ENCODE results near the gene HOXA5.
A peak's percentile ranks its signal among the peaks of the same experiment; 100 is the strongest.

The HOXA5 gene

DNA sequence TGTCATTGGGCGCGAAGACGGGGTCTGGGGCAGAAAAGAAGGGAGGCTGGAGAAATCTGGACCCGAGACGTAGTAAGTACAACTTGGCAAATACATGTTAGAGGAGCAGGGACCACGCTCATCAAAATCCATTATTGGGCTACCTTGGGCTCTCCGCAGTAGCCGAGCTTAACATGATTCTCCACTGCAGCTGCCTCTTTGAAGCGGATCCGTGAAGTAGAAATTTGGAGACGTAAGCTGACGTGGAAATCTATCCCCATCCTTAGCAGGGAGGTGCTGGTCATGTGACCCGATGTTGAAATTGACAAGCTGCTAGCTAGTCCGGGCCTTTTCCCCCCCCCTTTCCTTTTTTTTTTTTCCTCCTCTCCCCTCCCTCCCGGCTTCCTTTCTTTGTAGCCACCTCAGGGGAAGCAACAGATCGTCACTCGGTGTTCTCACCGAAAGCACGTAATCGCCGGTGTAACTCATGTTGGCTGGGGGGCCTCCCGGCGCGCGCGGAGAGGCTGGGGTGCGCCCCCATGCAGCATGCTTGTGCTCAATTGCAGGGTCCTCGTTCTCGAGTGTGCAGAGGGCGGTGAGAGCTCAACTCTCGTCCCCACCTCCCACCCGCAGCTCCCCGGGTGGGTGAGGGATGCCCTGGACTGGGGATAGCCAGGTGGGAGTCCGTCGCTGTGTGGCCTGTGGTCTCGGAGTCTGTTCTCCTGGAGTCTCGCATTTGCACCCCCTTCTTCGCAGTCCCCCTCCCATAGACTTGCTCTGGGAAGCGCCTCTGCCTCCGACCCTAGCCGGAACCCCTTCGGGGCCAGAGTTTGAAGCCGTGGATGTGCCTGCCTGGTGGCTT lies 41.8 kb upstream of the HOXA5 start, which contains the start of gene HOXA11:
HOXA11 (minus strand) TSS at position 220 of the 841 bp plus-strand sequence; CDS start at position 132, 88 bp downstream.
- Mint-ChIP-seq H3K27me3 (peaks cover 47% of the 10 kb centered on the region), H3K4me3 (peak within 1 kb of the TSS; percentile 80), H3K4me1 (ENCODE audit: low read depth) (peaks cover 53% of the 10 kb centered on the region), H3K36me3 (no peaks in the 10 kb centered on the region), H3K27ac (no peak within 1 kb of the TSS), H3K9me3 (ENCODE audit: low read depth) (no peaks in the 10 kb centered on the region)

- no peaks in the 10 kb centered on the region for H3K9me3 Mint-ChIP-seq (ENCODE audit: low read depth)
- H3K36me3 Mint-ChIP-seq: no peaks in the 10 kb centered on the region
- peaks cover 44% of the 10 kb centered on the region for H3K27me3 Mint-ChIP-seq
- H3K4me3 Mint-ChIP-seq: peak overlapping the region; percentile 80
- peaks cover 50% of the 10 kb centered on the region for H3K4me1 Mint-ChIP-seq (ENCODE audit: low read depth)
- H3K27ac Mint-ChIP-seq: no peak overlapping the region
These were observed 41.0 kb upstream of the HOXA5 start for GRCh38 chr7:27184337-27185012.

DNA sequence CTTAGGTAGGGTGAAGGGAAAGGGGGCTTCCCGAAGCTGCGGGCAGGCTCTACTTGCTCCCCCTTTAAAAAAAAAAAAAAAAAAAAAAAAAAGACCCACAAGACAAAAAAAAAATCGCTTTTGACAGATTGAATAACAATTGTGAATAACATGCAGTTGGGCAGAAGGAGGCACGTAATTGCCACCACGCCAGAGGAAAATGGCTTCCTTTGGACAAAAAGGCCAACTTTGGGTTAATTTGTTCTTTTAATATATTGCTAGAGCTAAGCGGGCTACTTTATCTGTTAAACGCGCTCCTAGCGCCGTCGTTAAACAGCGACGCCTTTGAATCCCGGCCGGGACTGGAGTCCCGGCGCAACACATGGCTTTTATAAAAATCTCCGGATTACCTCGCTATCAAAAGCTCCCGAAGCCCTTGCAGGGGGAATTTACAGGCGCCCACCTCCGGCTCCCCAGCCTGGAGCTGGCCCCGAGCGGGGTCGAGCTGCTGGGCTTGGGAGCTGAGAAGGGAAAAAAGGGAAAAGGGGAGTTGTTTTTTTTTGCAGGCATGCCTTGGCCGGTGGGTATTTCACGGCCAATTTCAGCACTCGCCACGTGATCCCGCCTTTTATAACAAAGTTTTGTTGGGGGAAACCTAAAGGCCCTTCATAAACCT lies 40.3 kb upstream of the HOXA5 start:
- no peaks in the 10 kb centered on the region for H3K9me3 Mint-ChIP-seq (ENCODE audit: low read depth)
- H3K27me3 Mint-ChIP-seq: peaks cover 51% of the 10 kb centered on the region
- no peak overlapping the region for H3K27ac Mint-ChIP-seq
- peak overlapping the region; percentile 56 for H3K4me3 Mint-ChIP-seq
- H3K4me1 Mint-ChIP-seq (ENCODE audit: low read depth): peaks cover 46% of the 10 kb centered on the region
- no peaks in the 10 kb centered on the region for H3K36me3 Mint-ChIP-seq

- no peak overlapping the region for H3K27ac Mint-ChIP-seq
- H3K27me3 Mint-ChIP-seq: peaks cover 49% of the 10 kb centered on the region
- H3K36me3 Mint-ChIP-seq: no peaks in the 10 kb centered on the region
- peaks cover 39% of the 10 kb centered on the region for H3K4me1 Mint-ChIP-seq (ENCODE audit: low read depth)
- H3K9me3 Mint-ChIP-seq (ENCODE audit: low read depth): no peaks in the 10 kb centered on the region
- H3K4me3 Mint-ChIP-seq: peak overlapping the region; percentile 10
These were observed 39.6 kb upstream of the HOXA5 start for GRCh38 chr7:27182861-27183681.

DNA sequence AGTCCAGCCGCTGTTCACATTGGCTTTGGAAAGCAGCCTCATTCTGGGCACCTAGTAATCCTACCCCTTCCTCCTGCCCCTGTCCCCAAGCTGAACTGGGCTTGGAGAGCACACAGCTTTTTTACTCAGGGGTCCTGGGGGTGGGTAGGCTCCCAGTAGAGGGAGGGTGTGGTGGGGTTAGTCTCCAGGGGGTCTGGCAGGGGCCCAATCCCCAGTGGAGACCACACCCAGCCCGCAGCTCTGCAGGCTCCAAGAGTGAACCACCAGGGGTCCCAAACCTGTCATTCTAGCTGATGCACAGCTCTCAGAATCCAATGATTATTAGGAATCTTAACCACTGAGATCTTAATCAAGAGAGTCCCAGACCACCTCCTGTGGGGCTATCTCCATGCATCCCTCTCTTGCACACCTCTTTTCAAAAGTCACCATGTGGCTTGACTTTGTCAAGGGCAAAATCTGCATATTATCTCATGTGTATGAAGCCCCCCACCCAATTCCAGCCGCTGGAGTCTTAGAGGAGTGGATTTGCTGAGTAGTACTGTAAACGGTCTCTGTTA lies 38.9 kb upstream of the HOXA5 start:
- no peaks in the 10 kb centered on the region for H3K36me3 Mint-ChIP-seq
- peaks cover 34% of the 10 kb centered on the region for H3K4me1 Mint-ChIP-seq (ENCODE audit: low read depth)
- no peak overlapping the region for H3K27ac Mint-ChIP-seq
- H3K9me3 Mint-ChIP-seq (ENCODE audit: low read depth): no peaks in the 10 kb centered on the region
- H3K4me3 Mint-ChIP-seq: no peak overlapping the region
- peaks cover 48% of the 10 kb centered on the region for H3K27me3 Mint-ChIP-seq

DNA sequence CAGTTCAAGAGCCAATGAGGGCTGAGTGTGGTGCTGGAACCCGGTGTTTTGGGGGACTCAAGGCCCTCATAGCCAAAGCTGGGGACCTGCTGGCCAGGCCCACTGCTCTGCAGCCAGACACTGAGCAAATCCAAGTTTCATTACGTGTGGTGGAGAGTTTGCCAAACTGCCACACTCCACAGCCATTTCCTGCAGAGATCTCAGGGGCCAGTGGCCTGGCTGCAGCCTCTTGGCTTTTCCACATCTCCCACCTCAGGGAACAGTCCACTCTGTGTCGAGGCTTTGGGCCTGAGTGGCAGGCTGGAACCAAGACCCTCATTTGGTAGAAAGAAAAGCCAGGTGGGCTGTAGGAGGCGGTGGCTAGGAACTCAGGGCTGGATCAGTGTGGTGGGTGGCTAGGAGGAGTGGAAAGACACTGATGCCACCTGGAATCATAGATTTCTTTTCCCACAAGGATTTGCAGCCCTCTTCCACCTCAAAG lies 38.4 kb upstream of the HOXA5 start:
- no peak overlapping the region for H3K4me3 Mint-ChIP-seq

DNA sequence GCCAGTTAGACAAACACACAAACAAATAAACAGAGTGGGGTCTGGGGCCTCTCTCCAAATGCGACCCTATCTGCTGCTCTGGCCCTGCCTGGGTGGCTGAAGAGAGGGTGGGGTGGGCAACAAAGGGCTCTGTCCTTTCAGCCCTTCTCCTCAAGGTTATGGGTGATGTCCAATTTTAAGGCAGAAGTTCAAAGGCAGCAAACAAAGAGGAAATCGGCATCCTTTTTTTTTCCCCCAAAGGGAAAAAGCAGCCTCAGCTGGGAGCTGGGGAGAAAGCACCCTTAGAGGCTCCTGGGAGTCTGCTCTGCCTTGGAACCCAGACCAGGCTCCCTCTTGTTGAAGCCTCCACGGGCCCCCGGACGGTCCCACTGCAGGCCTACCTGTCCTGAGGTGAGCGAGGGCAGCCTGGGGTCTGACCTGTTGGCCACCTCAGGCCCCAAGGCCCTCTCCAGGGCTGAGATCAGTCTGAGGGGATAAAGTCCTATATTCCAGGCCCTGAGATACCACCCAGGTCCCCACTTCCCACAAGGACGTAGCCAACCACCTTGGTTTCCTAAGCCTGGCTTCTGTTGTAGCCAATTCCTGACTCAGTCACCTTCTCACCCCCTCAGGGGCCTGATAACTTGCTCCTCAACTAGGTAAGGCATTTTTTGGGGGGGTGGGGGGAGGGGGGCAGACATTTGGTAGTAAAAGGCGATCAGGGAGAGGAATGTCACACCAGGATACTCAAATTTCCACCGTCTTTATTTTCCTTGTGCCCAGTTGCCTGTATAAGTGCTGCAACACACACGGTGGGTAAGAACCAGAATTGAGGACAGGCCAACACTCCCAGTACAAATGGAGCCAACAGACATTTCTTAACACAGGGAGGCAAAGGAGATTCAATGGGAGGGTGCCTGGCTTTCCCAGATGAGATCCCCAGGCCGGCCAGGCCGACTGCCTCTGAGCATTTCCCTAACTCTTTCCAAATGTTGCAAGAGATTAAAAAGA lies 37.2 kb upstream of the HOXA5 start:
- Mint-ChIP-seq H3K9me3 (ENCODE audit: low read depth) (no peaks in the 10 kb centered on the region), H3K4me1 (ENCODE audit: low read depth) (peaks cover 22% of the 10 kb centered on the region), H3K4me3 (peak overlapping the region; percentile 11), H3K27me3 (peaks cover 36% of the 10 kb centered on the region), H3K36me3 (no peaks in the 10 kb centered on the region), H3K27ac (no peak overlapping the region)

More for the DNA sequence above, 38.4 kb upstream of the HOXA5 start:
- peaks cover 44% of the 10 kb centered on the region for H3K27me3 Mint-ChIP-seq
- H3K36me3 Mint-ChIP-seq: no peaks in the 10 kb centered on the region
- H3K9me3 Mint-ChIP-seq (ENCODE audit: low read depth): no peaks in the 10 kb centered on the region
- H3K4me1 Mint-ChIP-seq (ENCODE audit: low read depth): peaks cover 30% of the 10 kb centered on the region
- H3K27ac Mint-ChIP-seq: no peak overlapping the region

DNA sequence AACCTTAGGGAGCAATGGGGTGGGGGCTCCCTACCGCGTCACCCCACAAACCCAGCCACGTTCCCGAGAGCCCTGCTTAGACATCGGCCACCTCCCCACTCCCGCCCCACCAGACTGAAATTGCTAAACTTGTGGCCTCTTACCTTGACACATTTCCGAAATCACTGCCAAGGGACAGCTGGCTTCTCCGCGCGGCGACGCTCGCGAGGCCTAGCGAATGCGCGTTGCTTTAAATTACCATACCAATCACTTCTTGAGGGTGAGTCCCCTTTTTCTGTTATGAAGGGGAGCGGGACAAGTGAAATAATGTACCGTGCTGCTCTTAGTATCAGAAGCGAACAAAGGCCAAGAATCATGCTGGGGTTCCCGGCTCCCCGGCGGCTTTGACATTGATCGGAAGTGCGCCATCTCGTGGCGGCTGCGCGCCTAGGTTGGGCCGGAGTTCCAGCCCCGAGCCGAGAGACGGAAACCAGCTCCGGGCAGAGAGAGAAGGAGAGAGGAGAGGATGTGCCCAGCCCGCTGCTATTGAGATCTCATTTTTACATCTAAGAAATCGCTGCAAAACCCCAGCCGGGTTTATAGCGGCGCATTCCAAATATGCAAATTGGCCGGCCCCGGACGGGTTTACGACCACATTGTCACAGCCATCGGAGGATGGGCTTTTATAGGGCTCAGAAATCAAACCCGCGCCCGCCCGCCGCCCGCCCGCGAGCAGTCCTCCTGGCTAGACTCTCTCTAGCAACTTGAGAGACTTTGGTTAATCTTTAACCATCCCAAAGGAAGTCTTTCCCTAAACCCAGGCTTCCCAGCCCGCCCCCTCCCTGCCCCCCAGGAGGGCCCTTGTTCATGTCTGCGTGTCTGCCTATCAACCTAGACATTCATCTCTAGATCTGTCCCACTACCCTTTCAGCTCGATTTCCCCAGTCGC lies 36.3 kb upstream of the HOXA5 start:
- peaks cover 33% of the 10 kb centered on the region for H3K27me3 Mint-ChIP-seq
- H3K4me3 Mint-ChIP-seq: peak overlapping the region; percentile 53
- H3K36me3 Mint-ChIP-seq: no peaks in the 10 kb centered on the region
- H3K27ac Mint-ChIP-seq: no peak overlapping the region
- H3K4me1 Mint-ChIP-seq (ENCODE audit: low read depth): peaks cover 12% of the 10 kb centered on the region
- no peaks in the 10 kb centered on the region for H3K9me3 Mint-ChIP-seq (ENCODE audit: low read depth)

GRCh38 chr7:27179030-27179429 lies 35.5 kb upstream of the HOXA5 start:
- no peak overlapping the region for H3K27ac Mint-ChIP-seq
- no peak overlapping the region for H3K4me3 Mint-ChIP-seq
- H3K36me3 Mint-ChIP-seq: no peaks in the 10 kb centered on the region
- H3K27me3 Mint-ChIP-seq: peaks cover 31% of the 10 kb centered on the region
- H3K9me3 Mint-ChIP-seq (ENCODE audit: low read depth): no peaks in the 10 kb centered on the region
- H3K4me1 Mint-ChIP-seq (ENCODE audit: low read depth): peaks cover 8% of the 10 kb centered on the region

GRCh38 chr7:27178366-27178765 lies 34.9 kb upstream of the HOXA5 start:
- H3K9me3 Mint-ChIP-seq (ENCODE audit: low read depth): no peaks in the 10 kb centered on the region
- H3K27me3 Mint-ChIP-seq: peaks cover 31% of the 10 kb centered on the region
- H3K4me1 Mint-ChIP-seq (ENCODE audit: low read depth): peaks cover 4% of the 10 kb centered on the region
- no peaks in the 10 kb centered on the region for H3K36me3 Mint-ChIP-seq
- no peak overlapping the region for H3K27ac Mint-ChIP-seq
- H3K4me3 Mint-ChIP-seq: no peak overlapping the region

- H3K4me3 Mint-ChIP-seq: no peak overlapping the region
- H3K4me1 Mint-ChIP-seq (ENCODE audit: low read depth): peaks cover 4% of the 10 kb centered on the region
- peaks cover 31% of the 10 kb centered on the region for H3K27me3 Mint-ChIP-seq
- no peak overlapping the region for H3K27ac Mint-ChIP-seq
- H3K36me3 Mint-ChIP-seq: no peaks in the 10 kb centered on the region
- H3K9me3 Mint-ChIP-seq (ENCODE audit: low read depth): no peaks in the 10 kb centered on the region
These were observed 34.4 kb upstream of the HOXA5 start for GRCh38 chr7:27177795-27178320.

Measured in activated naive CD8-positive, alpha-beta T cell (primary cell).